A549 (cell line): ENCODE data around the gene SRC. TPM values are rescaled to one million over a fixed set of nuclear protein-coding genes. Genes with fewer than 3 reads are reported as not detected.

Source experiments
- ATAC-seq, 2 experiments: fragments of 200-7000 bp in 1 of 2; fragments of >200 bp in 1 of 2; cut with Nextera tagmentation in 1 of 2; cut with Tn5 transposase in 1 of 2; 3 replicates each; pipeline versions ENCODE4 v1.8.0 to v1.9.1; 2018 to 2020; ENCODE audit warnings: mild to moderate bottlenecking in 1 of 2, moderate library complexity in 1 of 2
- CTCF ChIA-PET: fragments of 300-600 bp; sonication (Branson Sonifier 250); formaldehyde crosslinking; extraction: SDS; loops from one replicate; lab custom pipeline; 2021; ENCODE audit warnings: antibody characterized with exemption, inconsistent platforms; lab: Yijun Ruan, JAX
- POLR2A ChIA-PET: fragments of 350-600 bp; formaldehyde crosslinking; extraction: SDS; loops from one replicate; lab custom pipeline; 2021; ENCODE audit warnings: antibody characterized with exemption, inconsistent platforms; lab: Yijun Ruan, JAX
- DNase-seq, 2 experiments: peaks; one replicate each; pipeline versions ENCODE4 v3.0.0 to v3.0.0-alpha.2; 2011 to 2016; ENCODE audit warnings: low read depth in 1 of 2, low spot score in 1 of 2
- FAIRE-seq: peaks from 2 replicates; lab custom pipeline; 2011; peaks lifted over from hg19 to GRCh38; lab: Jason Lieb, UNC
- H3K27ac ChIP-seq, 2 experiments: fragments of >200 bp; sonication (Bioruptor Twin); formaldehyde crosslinking; 3 replicates each; pipeline ENCODE4 v1.5.1; 2016 to 2017
- H3K4me1 ChIP-seq: fragments of >200 bp; sonication (Bioruptor Twin); formaldehyde crosslinking; 3 replicates; pipeline ENCODE4 v1.6.1; 2016
- H3K4me2 ChIP-seq: fragments of >200 bp; sonication (Bioruptor Twin); formaldehyde crosslinking; 3 replicates; pipeline ENCODE4 v1.6.1; 2016
- H3K4me3 ChIP-seq: fragments of >200 bp; sonication (Bioruptor Twin); formaldehyde crosslinking; 3 replicates; pipeline ENCODE4 v1.5.1; 2016
- H3K9me3 ChIP-seq: fragments of >200 bp; sonication (Bioruptor Twin); formaldehyde crosslinking; 3 replicates; pipeline ENCODE4 v1.6.1; 2016
- ATOH8 ChIP-seq: fragments of 250-450 bp; sonication (Bioruptor Pico); IDR thresholded peaks from 2 replicates; pipeline ENCODE4 v1.5.0; 2020; ENCODE audit warnings: low read depth, mild to moderate bottlenecking, moderate library complexity
- BCL3 ChIP-seq: fragments of >200 bp; sonication (Bioruptor Twin); formaldehyde crosslinking; IDR thresholded peaks from 3 replicates; pipeline ENCODE4 v1.6.1; 2016
- BHLHE40 ChIP-seq: IDR thresholded peaks from 2 replicates; pipeline ENCODE4 v1.6.1; 2012; ENCODE audit warnings: low read depth, low read length, inconsistent platforms
- CBX8 ChIP-seq: fragments of 200-600 bp; sonication (generic); IDR thresholded peaks from 2 replicates; pipeline ENCODE4 v1.6.1; 2016
- CEBPB ChIP-seq, 2 experiments: fragments of >200 bp in 1 of 2; sonication (Bioruptor Twin) in 1 of 2; formaldehyde crosslinking in 1 of 2; IDR thresholded peaks; 2 replicates each; pipeline ENCODE4 v1.6.1; 2012 to 2016
- EHMT2 ChIP-seq: fragments of 200-600 bp; sonication (generic); IDR thresholded peaks from 2 replicates; pipeline ENCODE4 v1.6.1; 2016; ENCODE audit warnings: antibody characterized with exemption, low read depth, mild to moderate bottlenecking, moderate library complexity
- FOSB ChIP-seq: fragments of 250-450 bp; sonication (Bioruptor Pico); IDR thresholded peaks from 2 replicates; pipeline ENCODE4 v1.5.0; 2020; ENCODE audit warnings: mild to moderate bottlenecking, moderate library complexity
- FOXS1 ChIP-seq: fragments of 250-450 bp; sonication (Bioruptor Pico); IDR thresholded peaks from 2 replicates; pipeline ENCODE4 v1.5.0; 2020; ENCODE audit warnings: mild to moderate bottlenecking, moderate library complexity
- HES2 ChIP-seq: fragments of >200 bp; sonication (Bioruptor Twin); formaldehyde crosslinking; IDR thresholded peaks from 2 replicates; pipeline ENCODE4 v1.6.1; 2016
- HOXA7 ChIP-seq: fragments of 250-450 bp; sonication (Bioruptor Pico); IDR thresholded peaks from 2 replicates; pipeline ENCODE4 v1.5.0; 2020; ENCODE audit warnings: mild to moderate bottlenecking, moderate library complexity
- JUN ChIP-seq, 2 experiments: fragments of >200 bp; sonication (Bioruptor Twin); formaldehyde crosslinking; IDR thresholded peaks; 2 replicates in 1 of 2; 3 replicates in 1 of 2; pipeline ENCODE4 v1.6.1; 2016 to 2017
- JUNB ChIP-seq: fragments of >200 bp; sonication (Bioruptor Twin); formaldehyde crosslinking; IDR thresholded peaks from 2 replicates; pipeline ENCODE4 v1.6.1; 2016
- KDM1A ChIP-seq: fragments of 200-600 bp; sonication (generic); IDR thresholded peaks from 2 replicates; pipeline ENCODE4 v1.6.1; 2016; ENCODE audit warnings: low read depth, mild to moderate bottlenecking
- MAFK ChIP-seq: fragments of 450-650 bp; IDR thresholded peaks from 2 replicates; pipeline ENCODE4 v1.6.1; 2014; ENCODE audit not compliant: partially characterized antibody
- MAX ChIP-seq: IDR thresholded peaks from 2 replicates; pipeline ENCODE4 v1.6.1; 2012
- MAZ ChIP-seq: fragments of 150-350 bp; IDR thresholded peaks from 2 replicates; pipeline ENCODE4 v1.6.1; 2014; ENCODE audit warnings: antibody characterized with exemption, low read depth, low read length, borderline replicate concordance
- MYC ChIP-seq: IDR thresholded peaks from 2 replicates; pipeline ENCODE4 v1.6.1; 2012; ENCODE audit warnings: mild to moderate bottlenecking, inconsistent platforms, low read length, improper control_type of control experiment, borderline replicate concordance
- NPAS2 ChIP-seq: fragments of 250-450 bp; sonication (Bioruptor Pico); IDR thresholded peaks from 2 replicates; pipeline ENCODE4 v1.8.0; 2022; ENCODE audit warnings: mild to moderate bottlenecking, moderate library complexity, borderline replicate concordance
- NR3C1 ChIP-seq: fragments of >200 bp; sonication (Bioruptor Twin); formaldehyde crosslinking; IDR thresholded peaks from 3 replicates; pipeline ENCODE4 v1.6.1; 2017
- PBX3 ChIP-seq: IDR thresholded peaks from 2 replicates; pipeline ENCODE4 v1.6.1; 2012
- PHF8 ChIP-seq: fragments of 200-600 bp; sonication (generic); IDR thresholded peaks from 2 replicates; pipeline ENCODE4 v1.6.1; 2016; ENCODE audit warnings: low read depth, mild to moderate bottlenecking, antibody characterized with exemption, moderate library complexity, borderline replicate concordance
- POLR2A ChIP-seq: IDR thresholded peaks from 2 replicates; pipeline ENCODE4 v1.6.1; 2012; ENCODE audit warnings: mild to moderate bottlenecking, low read length
- POLR2AphosphoS2 ChIP-seq: conservative IDR thresholded peaks from 2 replicates; pipeline ENCODE4 v1.6.1; 2012; ENCODE audit warnings: low read length, improper control_type of control experiment, inconsistent platforms
- RAD21 ChIP-seq, 2 experiments: fragments of >200 bp in 1 of 2; sonication (Bioruptor Twin) in 1 of 2; formaldehyde crosslinking in 1 of 2; IDR thresholded peaks in 1 of 2; conservative IDR thresholded peaks in 1 of 2; 2 replicates in 1 of 2; 3 replicates in 1 of 2; pipeline ENCODE4 v1.6.1; 2012 to 2018; ENCODE audit warnings: inconsistent platforms in 1 of 2
- RARB ChIP-seq: fragments of 250-450 bp; sonication (Bioruptor Pico); IDR thresholded peaks from 2 replicates; pipeline ENCODE4 v1.8.0; 2021; ENCODE audit warnings: mild to moderate bottlenecking, moderate library complexity
- RFX5 ChIP-seq: fragments of 450-650 bp; IDR thresholded peaks from 2 replicates; pipeline ENCODE4 v1.7.1; 2014; ENCODE audit warnings: antibody characterized with exemption, mild to moderate bottlenecking, moderate library complexity
- RNF2 ChIP-seq: fragments of 200-600 bp; sonication (generic); IDR thresholded peaks from 2 replicates; pipeline ENCODE4 v1.6.1; 2016; ENCODE audit warnings: low read depth, mild to moderate bottlenecking, antibody characterized with exemption, moderate library complexity, borderline replicate concordance
- TP53 ChIP-seq: fragments of 250-450 bp; sonication (Bioruptor Pico); IDR thresholded peaks from 2 replicates; pipeline ENCODE4 v1.5.0; 2021; ENCODE audit warnings: mild to moderate bottlenecking, moderate library complexity
- WGBS: methylation state at CpG from one replicate; pipeline ENCODE4 v1.1.6; 2017; ENCODE audit errors: missing lambda C conversion rate; 5-methylcytosine and 5-hydroxymethylcytosine counted together
- polyA plus RNA-seq, 4 experiments: library from polyadenylated mRNA; depleted of rRNA in 3 of 4; stranded (reverse); fragments of >200 nt; fragmentation: RNase III in 1 of 4; extraction: RNeasy Plus Mini Kit Qiagen cat#74134 plus additional on column Dnase treatment in 1 of 4; gene quantifications; 2 replicates in 3 of 4; 3 replicates in 1 of 4; pipeline ENCODE4 v1.2.3, GENCODE V29; 2011 to 2017

The SRC gene
- polyA plus RNA-seq, 2 of the 4 experiments (the other 2 are of a cell fraction): 139 to 154 TPM

- Histone ChIP-seq H3K27ac (0 out of 6 replicates have a peak overlapping the region, but pooled peaks of 1 of the 2 experiments have one; percentile 6), H3K4me3 (no peak overlapping the region), H3K4me1 (peaks cover 20% of the 10 kb centered on the region)
- POLR2A ChIA-PET: interaction anchor here (0.6 kb wide), 1 partner anchor 10 kb away, joined by 4 read pairs; no protein-coding TSS in a partner anchor
- 90% methylated on average over 26 of the region's 37 CpGs for WGBS
- FAIRE-seq (no peak), ATAC-seq (no peak)
- TF ChIP-seq MYC (no peak), POLR2AphosphoS2 (peak; percentile 61), MAX (no peak)
- TF ChIP-seq, all 56 proteins: peak for 1
- no peak for DNase-seq
- CTCF ChIA-PET: interaction anchor here (1.0 kb wide), 1 partner anchor 19 kb away, joined by 3 read pairs; no protein-coding TSS in a partner anchor
- Histone ChIP-seq H3K9me3 (no peaks in the 10 kb centered on the region), H3K4me2 (no peak overlapping the region)
These were observed 57.4 kb downstream of the SRC start for GRCh38 chr20:37403107-37404033.

GRCh38 chr20:37404461-37404890 lies 58.5 kb downstream of the SRC start:
- H3K27ac ChIP-seq: no peak overlapping the region
- H3K4me3 ChIP-seq: no peak overlapping the region
- TF ChIP-seq TP53 (CRISPR knock-in tag): no peak
- TF ChIP-seq NPAS2: no peak
- TF ChIP-seq FOSB: no peak
- TF ChIP-seq KDM1A: peak; percentile 36; the same call in 1 of the 2 replicates
- no peak for TF ChIP-seq BCL3
- peak; percentile 10 to 33; a peak in 1 of 5 replicates for TF ChIP-seq JUN (IDR thresholded peaks at IDR 0.05)
- TF ChIP-seq BHLHE40: no peak
- TF ChIP-seq RARB (CRISPR knock-in tag): no peak
- TF ChIP-seq RFX5: no peak
- no peak for TF ChIP-seq MAFK
- TF ChIP-seq NR3C1: no peak
- TF ChIP-seq CBX8: no peak
- TF ChIP-seq POLR2A: no peak
- no peak for TF ChIP-seq RAD21 (conservative IDR thresholded peaks at IDR 0.05 in 1 of 2, IDR thresholded peaks at IDR 0.05 in 1 of 2)
- TF ChIP-seq, all 56 proteins: peak for 2
- peaks cover 20% of the 10 kb centered on the region for H3K4me1 ChIP-seq
- H3K9me3 ChIP-seq: no peaks in the 10 kb centered on the region
- no peak overlapping the region for H3K4me2 ChIP-seq
- POLR2A ChIA-PET: interaction anchor here (0.6 kb wide), 1 partner anchor 115 kb away, joined by 3 read pairs; the partner anchor contains the start of gene MANBAL
- peak in 1 of 2 experiments; percentile 50 for DNase-seq
- WGBS: 77% methylated on average over 6 of the region's 6 CpGs
- FAIRE-seq: no peak
- CTCF ChIA-PET: interaction anchor here (1.0 to 1.7 kb wide), 2 partner anchors 20 to 22 kb away, joined by 3 to 4 read pairs; no protein-coding TSS in a partner anchor
- ATAC-seq: peak; percentile 1 to 4; a peak in 3 of 6 replicates

GRCh38 chr20:37405351-37405897 lies 59.5 kb downstream of the SRC start:
- H3K4me1 ChIP-seq: peaks cover 20% of the 10 kb centered on the region
- H3K4me3 ChIP-seq: no peak overlapping the region
- FAIRE-seq: no peak
- POLR2A ChIA-PET: no interaction called here
- no peak for TF ChIP-seq FOXS1 (CRISPR knock-in tag)
- TF ChIP-seq EHMT2: no peak
- peak in 1 of 2 experiments; percentile 38; a peak in 2 of 5 replicates for TF ChIP-seq JUN (IDR thresholded peaks at IDR 0.05)
- no peak for TF ChIP-seq RARB (CRISPR knock-in tag)
- peak; percentile 49; the same call in 1 of the 2 replicates for TF ChIP-seq PBX3
- no peak for TF ChIP-seq MAZ
- TF ChIP-seq JUNB: no peak
- TF ChIP-seq CEBPB (IDR thresholded peaks at IDR 0.05): no peak
- TF ChIP-seq FOSB: peak; percentile 75; the same call in 1 of the 2 replicates
- no peak for TF ChIP-seq PHF8
- no peak for TF ChIP-seq HES2
- peak; percentile 77; the same call in 1 of the 2 replicates for TF ChIP-seq HOXA7
- no peak for TF ChIP-seq RNF2
- TF ChIP-seq BHLHE40: no peak
- TF ChIP-seq ATOH8 (CRISPR knock-in tag): 0 out of 2 replicates have a peak, but pooled peaks have one; percentile 36
- peak; percentile 49 to 61 for DNase-seq
- CTCF ChIA-PET: interaction anchor here (1.7 kb wide), 1 partner anchor 21 kb away, joined by 3 read pairs; no protein-coding TSS in a partner anchor
- H3K9me3 ChIP-seq: no peaks in the 10 kb centered on the region
- WGBS: 58% methylated on average over 11 of the region's 11 CpGs
- peak; percentile 3 to 8; a peak in 3 of 6 replicates for ATAC-seq
- peak overlapping the region; percentile 75 for H3K4me2 ChIP-seq
- H3K27ac ChIP-seq: no peak overlapping the region; a peak in 1 of 6 replicates
